Activated CD4-positive, alpha-beta T cell treated with anti-CD3 and anti-CD28 coated beads, Interleukin-2, amount 50 U/mL, for 1 hour (primary cell): ENCODE data around the gene MAT2A.
A peak's percentile ranks its signal among the peaks of the same experiment; 100 is the strongest.
"Not testable (repeated sequence)": the region's sequence is repeated elsewhere in the genome, so short reads cannot be mapped to it uniquely, and the experiment has no call there.

Source experiments
- DNase-seq: peaks from one replicate; pipeline ENCODE4 v3.0.0-alpha.2; 2020

Gene MAT2A

DNA sequence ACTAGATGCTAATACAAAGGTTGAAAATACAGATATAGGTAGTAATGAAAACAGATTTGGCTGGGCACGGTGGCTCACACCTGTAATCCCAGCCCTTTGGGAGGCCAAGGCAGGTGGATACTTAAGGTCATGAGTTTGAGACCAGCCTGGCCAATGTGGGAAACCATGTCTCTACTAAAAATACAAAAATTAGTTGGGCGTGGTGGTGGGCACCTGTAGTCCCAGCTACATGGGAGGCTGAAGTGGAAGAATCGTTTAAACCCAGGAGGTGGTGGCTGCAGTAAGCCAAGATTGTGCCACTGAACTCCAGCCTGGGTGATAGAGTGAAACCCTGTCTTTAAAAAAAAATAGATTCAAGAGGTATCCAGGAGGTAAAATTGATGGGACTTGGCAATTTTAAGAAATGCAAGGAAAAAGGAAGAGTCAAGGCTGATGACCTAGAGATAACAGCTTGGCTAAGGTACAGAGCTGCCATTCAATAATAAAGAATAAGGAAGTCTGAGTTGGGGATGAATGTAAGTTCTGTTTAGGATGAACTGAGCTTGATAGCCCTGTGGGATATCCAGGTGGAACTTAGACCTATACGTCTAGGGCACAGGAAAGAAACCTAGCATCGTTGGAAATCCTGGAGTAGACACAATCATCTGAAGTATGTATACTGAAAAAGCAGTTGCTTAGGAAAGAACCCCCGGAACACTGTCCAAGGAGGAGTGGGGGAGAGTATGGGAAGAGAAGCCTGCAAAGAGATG is 9.1 kb downstream of the MAT2A start:
- no peak for DNase-seq

DNA sequence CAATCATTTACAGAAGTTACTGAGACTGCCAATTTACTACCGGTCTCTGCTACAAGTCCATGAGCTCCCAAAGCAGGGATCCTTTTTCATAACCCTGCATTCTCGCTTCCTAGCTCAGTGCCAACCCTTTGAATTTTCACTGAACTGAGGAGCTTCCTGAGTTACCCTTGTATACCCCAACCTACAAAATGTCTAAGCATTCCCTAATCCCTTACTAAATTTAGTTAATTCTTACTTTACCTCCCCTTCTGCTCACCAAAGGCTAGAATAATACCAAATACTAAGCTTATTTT is 9.6 kb downstream of the MAT2A start:
- DNase-seq: no peak

DNA sequence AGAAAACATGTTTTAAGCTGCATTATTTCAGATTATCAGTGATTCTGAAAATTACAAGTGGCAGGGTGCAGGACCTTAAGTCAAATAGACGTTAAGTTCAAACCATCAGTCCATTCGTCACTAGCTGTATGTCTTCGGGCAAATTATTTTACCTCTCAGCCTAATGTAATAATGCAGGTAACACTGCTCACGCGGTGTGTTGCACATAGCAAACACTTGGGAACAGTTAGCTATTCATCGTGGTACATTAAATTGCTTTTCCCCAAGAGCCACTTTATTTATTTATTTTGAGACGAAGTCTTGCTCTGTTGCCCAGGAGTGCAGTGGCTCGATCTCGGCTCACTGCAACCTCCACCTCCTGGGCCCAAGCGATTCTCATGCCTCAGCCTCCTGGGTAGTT is 10.1 kb downstream of the MAT2A start:
- DNase-seq: no peak

DNA sequence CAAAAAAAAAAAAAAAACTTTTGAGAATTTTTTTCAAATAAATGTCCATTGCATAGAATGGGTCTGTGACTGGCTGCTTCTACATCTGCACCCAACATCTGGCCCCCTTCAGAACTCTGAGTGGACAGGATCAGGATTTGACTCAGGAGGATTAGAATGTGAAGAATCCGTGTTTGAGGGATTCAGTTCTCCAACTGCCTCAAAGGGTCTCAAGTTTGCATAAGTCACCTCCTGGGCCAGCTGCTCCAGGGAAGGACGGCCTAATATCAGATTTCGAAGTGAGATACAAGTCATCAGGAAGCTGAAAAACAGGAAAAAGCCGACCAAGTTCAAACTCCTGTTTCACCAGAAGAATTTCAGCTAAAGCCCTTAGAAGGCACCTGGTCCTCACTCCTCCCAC is 10.9 kb downstream of the MAT2A start:
- no peak for DNase-seq

DNA sequence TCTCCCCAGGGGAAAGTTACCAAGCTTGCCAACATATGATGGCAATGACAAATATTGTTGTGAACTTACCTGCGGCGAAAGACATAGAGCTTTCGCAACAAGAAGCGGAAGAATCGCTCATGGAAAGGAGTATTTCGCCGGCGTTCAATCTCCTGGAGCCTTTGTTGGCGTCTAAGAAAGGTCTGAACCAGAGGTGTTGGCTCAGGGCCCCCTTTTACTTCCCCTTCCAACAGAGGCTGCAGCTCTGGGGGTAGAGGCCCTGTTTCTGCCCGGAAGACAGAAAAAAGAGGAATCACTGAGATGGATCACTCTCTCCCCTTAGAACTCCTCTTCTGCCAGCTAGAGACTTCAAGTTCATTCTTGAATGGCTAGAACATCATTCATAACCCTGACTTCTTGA is 11.5 kb downstream of the MAT2A start:
- DNase-seq: no peak

DNA sequence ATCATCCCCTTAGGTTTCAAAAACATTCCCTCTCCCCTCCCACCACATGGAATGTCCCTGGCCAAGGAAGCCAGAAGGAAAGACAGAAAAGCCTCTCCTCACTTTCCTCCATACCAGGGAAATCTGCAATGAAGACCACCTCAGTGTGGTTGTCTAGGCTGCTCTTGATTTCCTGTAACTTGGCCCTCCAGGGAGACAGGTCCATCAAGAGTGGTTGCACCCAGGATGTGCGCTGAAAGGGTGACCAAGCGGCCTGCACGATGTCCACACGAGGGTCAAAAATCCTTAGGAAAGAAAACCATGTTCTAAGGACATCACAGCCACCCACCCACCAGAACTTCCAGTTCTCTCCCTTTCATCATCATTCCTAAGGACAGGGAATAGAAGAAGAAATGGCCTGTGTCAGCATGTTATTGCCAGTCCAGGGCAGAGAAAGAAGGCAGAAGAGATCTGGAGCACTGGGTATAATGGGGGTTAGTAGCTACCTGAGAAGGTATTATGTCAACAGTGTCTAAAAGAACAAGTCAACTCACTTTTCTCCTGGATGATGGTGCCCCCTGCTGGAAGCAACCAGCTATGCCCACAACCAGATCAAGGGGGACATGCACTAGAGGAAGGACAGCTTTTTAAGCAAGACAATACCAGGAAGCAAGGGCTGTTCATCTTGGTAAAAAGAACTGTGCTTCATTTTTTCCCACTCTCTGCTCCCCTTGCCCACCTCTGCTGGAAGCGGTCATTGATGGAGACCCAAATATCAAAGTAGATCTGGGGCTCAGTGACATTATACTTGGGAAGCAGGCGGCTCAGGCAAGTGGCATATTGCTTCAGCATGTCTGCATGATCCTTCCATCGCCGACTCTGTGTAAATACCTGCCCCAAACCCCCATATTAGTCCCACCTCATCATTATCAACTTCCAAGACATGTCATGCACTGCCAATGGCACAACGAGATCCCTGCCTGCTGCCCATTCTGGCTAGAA is 13.0 kb downstream of the MAT2A start:
- peak; percentile 92 for DNase-seq

DNA sequence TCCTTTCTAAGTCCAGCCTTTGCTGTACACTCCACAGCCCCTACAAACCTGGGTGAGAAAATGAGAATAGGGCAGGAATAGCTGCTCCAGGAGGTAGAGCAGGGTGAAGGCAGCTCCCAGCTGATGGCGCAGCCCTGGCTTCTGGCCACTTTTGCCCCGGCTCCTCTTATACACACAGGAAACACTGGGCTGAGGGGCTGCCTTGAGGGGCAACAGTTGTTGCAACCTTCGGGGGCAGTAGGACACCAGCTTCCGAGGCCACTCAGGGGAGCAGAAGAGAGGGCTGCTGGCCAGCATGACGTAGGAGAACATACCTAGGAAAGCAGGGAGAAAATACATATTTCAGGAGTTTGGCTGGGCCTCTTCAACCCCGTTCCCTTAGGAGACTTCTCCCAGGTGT is 14.2 kb downstream of the MAT2A start:
- no peak for DNase-seq

DNA sequence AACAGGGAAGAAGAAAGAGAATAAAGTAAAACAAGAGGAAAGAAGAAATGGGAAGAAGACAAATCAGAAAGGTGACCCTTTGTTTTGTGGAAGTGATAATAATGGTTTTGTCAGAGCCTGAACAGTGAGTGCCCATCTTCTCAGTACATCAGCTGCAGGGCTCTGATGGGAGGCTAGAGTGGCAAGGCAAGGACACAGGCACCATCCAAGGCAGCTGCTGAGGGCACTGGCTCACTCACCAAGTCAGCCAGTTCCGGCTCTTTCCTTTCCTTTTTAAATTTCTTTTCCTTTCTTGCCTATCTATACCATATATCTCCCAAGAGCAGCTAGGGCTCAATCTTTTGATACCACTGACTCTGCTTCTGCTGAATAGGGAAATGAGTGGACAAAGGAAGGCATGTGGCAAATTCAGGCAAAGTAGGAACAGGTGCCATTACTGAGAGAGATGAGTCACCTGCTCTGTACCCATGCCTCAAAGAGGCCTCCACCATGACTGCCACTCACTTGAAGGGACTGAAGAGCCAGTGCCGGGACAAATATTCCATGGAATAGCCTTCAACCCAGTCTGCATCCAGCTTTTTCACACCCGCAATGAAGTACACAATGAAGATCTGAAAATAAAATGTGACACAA is 16.1 kb downstream of the MAT2A start:
- no peak for DNase-seq

DNA sequence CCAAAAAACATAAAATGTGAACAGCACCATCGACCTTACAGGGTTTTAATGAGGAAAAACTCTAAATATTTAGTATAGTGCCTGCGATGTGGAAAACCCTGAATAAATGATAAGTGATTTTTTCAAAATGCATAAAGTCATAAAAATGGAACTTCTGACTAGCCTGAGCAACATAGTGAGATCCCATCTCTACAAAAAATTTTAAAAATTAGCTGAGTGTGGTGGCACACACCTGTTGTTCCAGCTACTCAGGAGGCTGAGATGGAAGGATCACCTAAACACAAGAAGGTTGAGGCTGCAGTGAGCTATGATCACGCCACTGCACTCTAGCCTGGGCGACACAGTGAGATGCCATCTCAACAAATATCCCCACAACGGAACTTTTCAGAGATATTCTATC is 18.2 kb downstream of the MAT2A start:
- DNase-seq: no peak

DNA sequence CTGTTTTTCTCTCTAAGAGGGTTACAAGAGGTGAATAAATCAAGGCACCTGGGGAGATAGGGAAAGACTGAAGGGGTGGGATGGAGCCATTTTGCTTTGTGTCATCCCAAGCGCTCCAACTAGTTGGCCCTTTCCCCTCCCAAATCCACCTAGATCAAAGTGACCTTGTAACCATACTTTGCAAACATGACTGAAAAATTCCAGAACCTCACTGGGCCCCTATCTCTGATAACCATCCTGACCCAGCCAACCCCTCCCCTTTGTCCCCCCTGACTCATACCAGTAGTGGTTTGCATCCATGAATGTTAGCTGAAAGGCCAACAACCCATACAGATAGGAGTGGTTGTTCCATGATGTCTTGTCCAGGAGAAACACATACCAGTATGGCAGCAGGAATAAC is 19.2 kb downstream of the MAT2A start:
- no peak for DNase-seq

DNA sequence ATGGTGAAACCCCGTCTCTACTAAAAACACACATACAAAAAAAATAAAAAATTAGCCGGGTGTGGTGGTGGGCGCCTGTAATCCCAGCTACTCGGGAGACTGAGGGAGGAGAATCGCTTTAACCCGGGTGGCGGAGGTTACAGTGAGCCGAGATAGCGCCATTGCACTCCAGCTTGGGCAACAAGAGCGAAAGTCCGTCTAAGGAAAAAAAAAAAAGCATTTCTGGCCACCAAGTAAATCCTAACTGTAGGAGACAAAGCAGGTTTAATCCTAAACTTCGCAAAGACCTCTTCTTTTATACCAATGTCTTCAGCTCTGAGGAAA is 21.4 kb downstream of the MAT2A start:
- not testable (repeated sequence) for DNase-seq

DNA sequence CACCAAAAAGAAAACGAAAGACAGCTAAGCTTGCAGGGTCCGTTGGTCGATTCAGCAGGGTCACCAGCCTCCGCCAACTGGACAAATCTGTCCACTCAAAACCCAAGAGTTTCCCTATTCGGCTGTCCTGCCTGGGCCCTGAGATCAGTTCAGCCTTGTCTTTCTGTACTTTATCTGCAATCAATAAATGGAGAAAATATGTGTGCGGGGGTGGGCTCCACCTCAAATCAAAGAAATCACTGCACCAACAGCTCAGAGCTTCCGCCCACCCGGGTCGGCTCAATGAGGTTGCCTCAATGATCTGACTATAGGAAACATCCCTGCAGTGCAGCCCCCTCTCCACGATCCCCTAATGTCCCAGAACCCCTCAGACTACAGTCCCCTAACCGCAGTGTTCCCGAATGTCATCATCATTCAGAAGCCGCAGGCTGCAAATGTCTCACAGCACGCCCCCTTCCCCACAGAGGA is 21.9 kb downstream of the MAT2A start:
- DNase-seq: no peak

DNA sequence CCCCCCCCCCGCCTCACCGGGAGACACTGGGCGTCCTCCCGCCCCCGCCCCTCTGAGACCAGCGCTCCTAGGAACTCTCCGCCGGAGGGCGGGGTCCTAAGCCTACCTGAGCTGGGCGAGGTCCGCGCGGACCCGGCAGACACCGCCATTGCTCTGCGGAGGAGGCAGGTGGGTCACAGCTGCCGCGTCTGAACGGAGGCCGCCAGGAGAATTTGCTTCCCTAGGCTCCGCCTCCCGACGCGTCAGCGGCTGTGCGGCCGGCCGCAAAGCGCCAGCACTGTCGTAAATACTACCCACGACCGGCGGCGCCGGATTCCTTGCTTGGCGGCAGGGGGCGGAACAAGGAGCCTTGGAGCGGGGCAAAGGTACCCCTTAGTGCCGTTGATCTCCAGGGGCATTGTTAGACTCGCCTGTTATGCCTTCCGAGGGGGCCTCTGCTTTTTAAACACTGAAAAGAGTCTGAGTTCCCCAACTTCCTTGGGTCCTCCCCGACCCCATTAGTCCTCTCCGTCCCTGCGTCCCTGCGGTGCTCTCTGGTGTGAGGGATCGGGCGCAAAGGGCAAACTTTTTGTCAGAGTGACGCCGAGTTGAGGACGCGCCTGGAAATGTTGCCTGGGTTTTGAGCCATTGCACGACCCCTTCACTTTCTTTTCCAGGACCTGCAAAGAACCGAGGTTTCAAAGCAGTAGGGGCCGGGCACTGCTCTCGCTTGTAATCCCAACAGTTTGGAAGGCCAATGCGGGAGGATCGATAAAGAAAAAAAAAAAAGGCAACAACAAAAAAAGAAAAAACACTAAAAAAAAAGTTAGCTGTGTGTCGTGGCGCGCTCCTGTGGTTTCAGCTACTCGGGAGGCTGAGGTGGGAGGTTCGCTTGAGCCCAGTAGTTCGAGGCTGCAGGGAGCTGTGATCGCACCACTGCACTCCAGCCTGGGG is 22.6 kb downstream of the MAT2A start, which contains the start of gene GGCX:
Gene GGCX (minus strand): TSS at position 214 of the 933 bp plus-strand sequence. CDS start 65 bp downstream, at position 149.
- peak; percentile 94 for DNase-seq

DNA sequence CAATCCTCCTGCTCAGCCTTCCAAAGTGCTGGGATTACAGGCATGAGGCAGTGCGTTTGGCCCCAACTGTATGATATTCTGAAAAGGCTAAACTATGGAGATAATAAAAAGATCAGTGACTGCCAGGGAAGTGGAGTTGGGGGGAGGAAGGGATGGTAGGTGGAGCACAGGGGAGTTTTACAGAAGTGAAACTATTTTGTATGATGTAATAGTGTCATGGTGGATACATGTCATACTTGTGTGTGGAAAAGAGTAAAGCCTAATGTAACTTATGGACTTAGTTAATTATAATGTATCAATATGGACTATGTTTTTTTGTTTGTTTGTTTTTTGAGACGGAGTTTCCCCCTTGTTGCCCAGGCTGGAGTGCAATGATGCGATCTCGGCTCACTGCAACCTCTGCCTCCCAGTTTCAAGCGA is 25.2 kb downstream of the MAT2A start:
- no peak for DNase-seq

DNA sequence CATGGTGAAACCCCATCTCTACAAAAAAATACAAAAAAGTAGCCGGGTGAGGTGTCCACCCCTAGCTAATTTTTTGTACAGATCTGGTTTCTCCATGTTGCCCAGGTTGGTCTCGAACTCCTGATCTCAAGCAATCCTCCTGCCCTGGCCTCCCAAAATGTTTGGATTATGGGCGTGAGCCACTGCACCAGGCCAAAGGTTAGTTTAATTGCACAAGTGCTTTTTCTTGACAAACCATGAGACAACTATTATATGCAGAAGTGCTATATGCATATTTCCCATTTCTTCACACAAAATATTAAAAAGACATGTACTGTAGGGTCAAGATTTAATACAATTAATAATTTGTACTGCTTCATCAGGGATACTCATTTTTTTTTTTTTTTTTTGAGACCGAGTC is 27.3 kb downstream of the MAT2A start:
- no peak for DNase-seq

DNA sequence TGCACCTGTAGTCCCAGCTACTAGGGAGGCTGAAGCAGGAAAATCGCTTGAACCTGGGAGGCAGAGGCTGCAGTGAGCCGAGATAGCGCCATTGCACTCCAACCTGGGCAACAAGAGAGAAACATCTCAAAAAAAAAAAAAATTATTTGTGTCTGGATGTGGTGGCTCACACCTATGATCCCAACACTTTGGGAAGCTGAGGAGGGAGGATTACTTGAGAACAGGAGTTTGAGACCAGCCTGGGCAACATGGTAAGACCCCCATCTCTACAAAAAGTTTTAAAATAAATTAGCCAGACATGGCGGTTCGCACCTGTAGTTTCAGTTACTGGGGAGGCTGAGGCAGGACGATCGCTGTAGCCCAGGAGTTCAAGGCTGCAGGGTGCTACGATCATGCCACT is 36.8 kb downstream of the MAT2A start:
- no peak for DNase-seq

DNA sequence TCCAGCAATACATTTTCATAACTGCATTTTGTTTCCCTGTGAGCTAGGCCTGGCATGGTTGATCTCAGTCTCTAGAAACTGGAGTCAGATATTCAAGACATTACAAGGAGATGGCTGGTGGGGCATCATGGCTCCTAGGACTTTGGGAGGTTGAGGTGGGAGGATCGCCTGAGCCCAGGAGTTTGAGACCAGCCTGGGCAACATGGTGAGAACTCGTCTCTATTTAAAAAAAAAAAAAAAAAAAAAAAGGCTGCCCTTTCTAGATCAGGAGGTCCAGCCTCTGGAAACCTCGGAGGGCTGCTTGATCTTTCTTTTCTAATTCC is 38.1 kb downstream of the MAT2A start:
- no peak for DNase-seq

DNA sequence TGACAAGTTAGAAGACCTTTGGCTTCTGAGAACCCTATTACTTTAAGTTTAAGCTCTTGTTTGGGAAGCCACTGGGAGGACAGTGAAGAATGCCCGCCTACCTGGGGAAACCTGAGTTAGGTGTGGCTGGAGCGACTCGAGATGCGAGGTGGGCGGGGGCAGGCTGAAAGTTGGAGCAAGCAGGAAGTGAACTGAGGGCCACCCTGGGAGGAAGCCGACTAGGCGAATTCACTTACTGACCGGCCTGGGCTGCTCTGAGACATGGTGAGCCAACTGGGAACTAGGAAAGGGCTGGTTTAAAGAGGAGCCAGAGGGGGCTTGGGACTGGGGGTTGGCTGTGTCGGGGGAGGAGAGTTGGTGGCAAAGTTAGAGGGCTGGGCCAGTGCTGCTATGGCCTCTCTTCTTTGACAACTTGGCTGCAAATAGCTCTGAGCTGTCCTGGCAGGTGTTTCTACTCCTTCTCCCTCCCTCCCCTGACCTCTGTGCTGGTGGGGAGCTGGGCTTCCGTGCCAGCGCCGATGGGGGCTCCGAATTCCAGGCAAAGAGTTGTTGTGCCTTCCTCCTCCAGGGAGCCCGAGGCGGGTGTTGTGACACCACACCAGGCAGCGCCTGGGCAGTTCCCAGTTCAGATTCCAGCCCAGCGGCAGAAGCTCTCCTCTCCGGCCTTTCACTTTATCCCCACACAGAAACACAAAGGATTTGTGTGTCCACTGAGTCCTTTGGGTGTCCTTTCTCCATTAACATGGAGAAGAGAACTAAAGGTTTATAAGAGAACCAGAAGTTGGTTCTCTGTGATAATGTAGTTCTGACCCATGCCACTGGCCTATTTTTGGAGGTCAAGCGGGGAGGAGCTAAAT is 38.6 kb downstream of the MAT2A start, which contains the start of gene VAMP8:
Gene VAMP8 (plus strand): TSS at position 201 of the 857 bp plus-strand sequence. CDS start 61 bp downstream, at position 262.
- DNase-seq: peak; percentile 58

DNA sequence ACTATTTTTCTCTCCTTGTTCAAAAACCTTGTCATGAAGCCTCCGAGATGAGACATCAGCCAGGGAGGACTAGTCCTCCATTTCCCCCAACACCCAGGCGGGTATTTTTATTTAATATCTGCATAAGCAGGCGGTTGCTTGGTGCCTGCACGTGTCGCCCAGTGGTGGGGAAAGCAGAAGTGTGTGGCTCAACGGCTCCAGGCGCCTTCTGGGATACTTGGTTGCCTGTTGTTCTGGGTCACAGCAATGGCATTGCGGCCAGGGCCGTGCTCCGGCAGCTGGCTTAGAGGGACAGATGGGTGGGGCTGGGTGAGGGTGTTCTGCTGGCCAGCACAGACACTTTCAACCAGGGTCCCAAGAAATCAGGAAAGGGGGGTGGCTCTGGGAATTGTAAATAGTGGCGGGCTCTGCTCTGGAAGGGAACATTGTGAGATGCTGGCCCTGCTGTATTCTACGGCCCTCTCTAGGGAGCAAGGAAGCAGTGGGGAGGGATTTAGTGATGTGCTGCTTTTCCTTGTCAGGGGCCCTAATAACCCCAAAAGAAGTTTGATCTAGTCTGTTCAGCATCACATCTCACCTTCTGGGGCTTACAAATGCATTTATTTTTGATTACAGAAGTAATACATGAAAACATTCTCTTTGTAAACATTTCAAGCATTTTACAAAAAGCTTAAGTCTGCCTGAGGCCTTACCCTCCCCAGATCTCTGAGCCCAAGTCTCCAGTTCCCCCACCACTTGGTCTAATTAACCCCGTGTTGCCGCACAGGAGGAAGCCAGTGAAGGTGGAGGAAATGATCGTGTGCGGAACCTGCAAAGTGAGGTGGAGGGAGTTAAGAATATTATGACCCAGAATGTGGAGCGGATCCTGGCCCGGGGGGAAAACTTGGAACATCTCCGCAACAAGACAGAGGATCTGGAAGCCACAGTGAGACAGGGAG is 39.5 kb downstream of the MAT2A start:
- DNase-seq: no peak

DNA sequence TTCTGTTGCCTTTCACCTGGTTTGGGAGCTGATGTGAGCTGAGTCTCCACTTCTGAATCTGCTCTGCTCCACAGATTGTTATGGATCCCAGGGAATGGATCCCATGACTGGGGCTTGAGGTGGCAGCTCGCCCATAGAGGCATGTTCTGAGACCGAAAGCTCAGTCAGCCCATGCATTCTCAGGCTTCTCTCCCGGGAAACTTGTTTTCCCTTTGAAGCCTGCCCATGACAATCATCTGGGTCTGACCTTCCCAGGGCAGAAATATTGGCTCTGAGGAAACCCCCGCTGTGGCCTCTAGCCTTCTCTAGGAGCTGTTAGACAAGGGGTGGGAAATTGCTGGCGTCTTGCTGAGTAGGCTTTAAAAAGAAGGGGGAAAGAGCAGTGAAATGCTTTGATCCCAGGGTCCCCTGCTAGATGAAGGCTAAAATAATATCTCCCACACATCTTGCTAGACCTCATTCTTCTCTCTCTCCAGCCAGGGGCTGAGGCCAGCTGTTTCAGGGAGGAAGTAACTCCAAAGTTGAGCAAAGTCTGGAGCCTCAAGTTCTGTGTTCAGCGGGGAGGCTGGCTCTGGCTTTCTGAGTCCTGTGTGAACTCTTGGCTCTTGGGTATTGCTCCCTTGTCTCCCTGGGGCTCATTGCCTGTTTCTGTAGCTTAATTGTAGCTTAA is 40.4 kb downstream of the MAT2A start:
- no peak for DNase-seq
